Cardiac muscle cell (in vitro differentiated cells and primary cell): Measurements from ENCODE around the gene ASB11. TPM values are rescaled to one million over a fixed set of nuclear protein-coding genes. Genes with fewer than 3 reads are reported as not detected.

Experiments used
- DNase-seq, 2 donors: peaks; one replicate each; pipeline versions ENCODE4 v3.0.0 to v3.0.0-alpha.2; 2010 to 2017; ENCODE audit warnings: low read depth in 1 of 2, low spot score in 1 of 2
- H3K27ac ChIP-seq: fragments of 200-600 bp; sonication (generic); 2 replicates; pipeline ENCODE4 v1.5.1; 2016
- H3K27me3 ChIP-seq: fragments of 200-600 bp; sonication (generic); 2 replicates; pipeline ENCODE4 v1.6.0; 2016; ENCODE audit warnings: control low read depth
- H3K36me3 ChIP-seq: fragments of 200-600 bp; sonication (generic); 2 replicates; pipeline ENCODE4 v1.5.1; 2016; ENCODE audit warnings: control low read depth
- H3K4me1 ChIP-seq: fragments of 200-600 bp; sonication (generic); 2 replicates; pipeline ENCODE4 v1.8.1; 2017; ENCODE audit warnings: low read depth, mild to moderate bottlenecking, mixed run types
- H3K4me3 ChIP-seq: fragments of 200-600 bp; sonication (generic); 2 replicates; pipeline ENCODE4 v1.5.1; 2016; ENCODE audit warnings: mild to moderate bottlenecking
- H3K9me3 ChIP-seq: fragments of 200-600 bp; sonication (generic); 2 replicates; pipeline ENCODE4 v1.5.1; 2017; ENCODE audit warnings: low read depth, mild to moderate bottlenecking, control low read depth
- CTCF ChIP-seq: IDR thresholded peaks from 2 replicates; pipeline ENCODE4 v1.5.1; 2012; ENCODE audit warnings: low read depth, mild to moderate bottlenecking, low read length
- polyA plus RNA-seq: library from polyadenylated mRNA; unstranded; fragments of >200 nt; fragmentation: Nextera tagmentation; extraction: Ambion mirVana; gene quantifications from 2 replicates; pipeline ENCODE4 v1.2.1, GENCODE V29; 2016
- total RNA-seq: library from RNA; depleted of rRNA; stranded (reverse); fragments of >200 nt; gene quantifications from 2 replicates; pipeline ENCODE4 v1.2.3, GENCODE V29; 2016

ASB11 gene
- total and polyA plus RNA-seq, 2 experiments from 2014 or later = 0.66 to 1.5 TPM

DNA sequence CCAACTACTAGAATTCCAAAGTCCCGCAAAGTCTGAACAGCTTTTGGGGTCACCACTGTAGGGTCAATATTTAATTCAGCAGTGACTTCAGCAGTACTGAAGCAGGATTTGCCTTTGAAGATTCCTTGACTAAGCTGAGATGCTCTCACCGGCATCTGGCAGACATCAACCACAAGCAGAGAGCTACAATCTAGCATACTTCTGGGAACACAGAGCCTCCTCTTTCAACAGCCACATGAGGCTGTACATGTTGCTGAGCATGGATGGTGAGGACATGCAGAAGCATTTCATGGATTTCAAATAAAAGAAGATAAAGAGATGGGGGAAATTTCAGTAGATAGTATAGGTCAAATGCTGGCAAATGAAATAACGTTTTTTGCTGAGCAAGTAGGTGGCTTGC is 6.6 kb upstream of the ASB11 start:
- H3K4me1 ChIP-seq = peaks cover 3% of the 10 kb centered on the region
- H3K9me3 ChIP-seq = no peaks in the 10 kb centered on the region
- H3K27me3 ChIP-seq = no peaks in the 10 kb centered on the region
- no peak for DNase-seq
- no peak overlapping the region for H3K4me3 ChIP-seq
- peak overlapping the region; percentile 4 for H3K27ac ChIP-seq
- no peaks in the 10 kb centered on the region for H3K36me3 ChIP-seq
- TF ChIP-seq CTCF = no peak

- Histone ChIP-seq H3K4me3 (no peak overlapping the region), H3K36me3 (no peaks in the 10 kb centered on the region), H3K9me3 (no peaks in the 10 kb centered on the region), H3K27me3 (no peaks in the 10 kb centered on the region), H3K27ac (peak overlapping the region; percentile 4), H3K4me1 (peaks cover 3% of the 10 kb centered on the region)
- TF ChIP-seq CTCF = no peak
- DNase-seq = no peak
These were observed 6.0 kb upstream of the ASB11 start for GRCh38 chrX:15321447-15321846.

DNA sequence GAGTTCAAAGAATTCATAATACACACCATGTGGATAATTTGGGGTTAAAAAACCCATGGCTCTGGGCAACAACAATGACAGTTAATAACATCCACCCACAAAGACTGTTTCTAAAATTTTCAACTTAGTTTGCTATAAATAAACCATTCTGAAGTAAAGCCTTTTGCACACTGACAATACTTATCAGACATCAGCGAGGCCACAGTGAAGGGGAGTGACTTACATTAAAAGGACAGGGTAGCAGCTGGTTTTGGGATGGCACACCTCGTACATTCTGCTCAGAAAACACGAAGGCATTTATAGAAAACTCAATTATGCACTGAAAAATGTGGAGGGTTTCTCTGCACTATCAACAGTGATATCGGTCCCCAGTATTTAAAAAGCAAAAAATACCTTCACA is 4.9 kb upstream of the ASB11 start:
- TF ChIP-seq CTCF = no peak
- Histone ChIP-seq H3K27ac (peak overlapping the region; percentile 56), H3K36me3 (no peaks in the 10 kb centered on the region), H3K27me3 (no peaks in the 10 kb centered on the region), H3K4me3 (no peak overlapping the region), H3K4me1 (peaks cover 6% of the 10 kb centered on the region), H3K9me3 (no peaks in the 10 kb centered on the region)
- no peak for DNase-seq

DNA sequence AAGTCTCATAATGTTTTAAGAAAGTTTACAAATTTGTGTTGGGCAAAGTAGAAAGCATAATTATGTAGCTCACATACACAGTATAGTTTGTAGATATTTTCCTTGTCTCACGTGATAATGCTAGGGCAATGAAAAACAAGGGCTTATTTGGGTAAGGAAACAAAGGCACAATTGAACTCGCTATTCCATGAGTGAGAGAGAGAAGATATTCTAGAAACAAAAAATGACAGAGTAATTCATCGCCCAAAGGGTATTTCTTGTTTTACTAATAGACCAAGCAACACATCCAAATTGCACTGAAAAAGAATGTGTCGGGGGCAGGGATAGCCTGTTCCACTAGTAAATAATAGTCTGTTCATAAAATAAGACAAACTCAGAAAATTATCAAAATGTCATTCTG is 3.6 kb upstream of the ASB11 start:
- Histone ChIP-seq H3K4me3 (no peak overlapping the region), H3K27ac (no peak overlapping the region), H3K27me3 (no peaks in the 10 kb centered on the region), H3K9me3 (no peaks in the 10 kb centered on the region), H3K36me3 (no peaks in the 10 kb centered on the region), H3K4me1 (peaks cover 10% of the 10 kb centered on the region)
- TF ChIP-seq CTCF = no peak
- no peak for DNase-seq

DNA sequence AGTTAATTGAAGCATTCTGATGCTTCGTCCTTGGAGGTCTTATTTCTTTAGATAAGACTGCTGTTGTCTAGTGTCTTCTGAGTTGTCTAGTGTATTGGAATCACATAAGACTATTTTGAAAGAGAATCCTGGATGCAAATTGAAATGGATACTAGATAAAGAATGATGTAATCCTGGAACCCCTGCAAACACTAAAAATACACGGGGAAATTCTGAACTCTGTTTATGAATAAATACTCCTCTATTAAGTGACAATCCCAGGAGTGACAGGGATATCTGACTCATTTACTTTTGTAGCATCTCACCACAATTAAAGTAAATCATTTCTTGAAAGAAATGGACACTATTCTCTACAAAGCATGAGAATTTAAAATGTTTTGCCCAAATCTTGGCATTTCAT is 968 bp downstream of the ASB11 start:
- no peak for TF ChIP-seq CTCF
- H3K4me1 ChIP-seq = peaks cover 13% of the 10 kb centered on the region
- H3K4me3 ChIP-seq = no peak overlapping the region
- H3K36me3 ChIP-seq = no peaks in the 10 kb centered on the region
- H3K9me3 ChIP-seq = no peaks in the 10 kb centered on the region
- no peaks in the 10 kb centered on the region for H3K27me3 ChIP-seq
- DNase-seq = no peak
- no peak overlapping the region for H3K27ac ChIP-seq

- TF ChIP-seq CTCF = no peak
- no peak for DNase-seq
These were observed 4.3 kb downstream of the ASB11 start for GRCh38 chrX:15311119-15311518.

More at GRCh38 chrX:15311119-15311518, 4.3 kb downstream of the ASB11 start:
- peaks cover 13% of the 10 kb centered on the region for H3K4me1 ChIP-seq
- no peak overlapping the region for H3K27ac ChIP-seq
- H3K36me3 ChIP-seq = no peaks in the 10 kb centered on the region
- H3K4me3 ChIP-seq = no peak overlapping the region
- H3K9me3 ChIP-seq = no peaks in the 10 kb centered on the region
- H3K27me3 ChIP-seq = no peaks in the 10 kb centered on the region
